Transverse colon (tissue), 3 donors: ENCODE results near the gene LHX2.

Experiments
- EP300 ChIP-seq: sonication (generic); formaldehyde crosslinking; IDR thresholded peaks from one replicate; pipeline ENCODE4 v1.6.1; 2017; ENCODE audit warnings: antibody characterized with exemption, low read depth
- POLR2A ChIP-seq: fragments of 450-650 bp; IDR thresholded peaks from one replicate; pipeline ENCODE4 v1.6.1; 2016; ENCODE audit warnings: antibody characterized with exemption, mild to moderate bottlenecking, moderate library complexity
- TF ChIP-seq, protein P1 (sequence below), 5 experiments: fragments of 200-600 bp in 3 of 5; fragments of 450-650 bp in 2 of 5; sonication (generic) in 3 of 5; IDR thresholded peaks; 1 replicate in 2 of 5; 2 replicates in 3 of 5; pipeline ENCODE4 v1.5.1; 2016 to 2017; ENCODE audit warnings: antibody characterized with exemption in 5 of 5, inconsistent platforms in 3 of 5, mild to moderate bottlenecking in 2 of 5, moderate library complexity in 1 of 5

DNA sequence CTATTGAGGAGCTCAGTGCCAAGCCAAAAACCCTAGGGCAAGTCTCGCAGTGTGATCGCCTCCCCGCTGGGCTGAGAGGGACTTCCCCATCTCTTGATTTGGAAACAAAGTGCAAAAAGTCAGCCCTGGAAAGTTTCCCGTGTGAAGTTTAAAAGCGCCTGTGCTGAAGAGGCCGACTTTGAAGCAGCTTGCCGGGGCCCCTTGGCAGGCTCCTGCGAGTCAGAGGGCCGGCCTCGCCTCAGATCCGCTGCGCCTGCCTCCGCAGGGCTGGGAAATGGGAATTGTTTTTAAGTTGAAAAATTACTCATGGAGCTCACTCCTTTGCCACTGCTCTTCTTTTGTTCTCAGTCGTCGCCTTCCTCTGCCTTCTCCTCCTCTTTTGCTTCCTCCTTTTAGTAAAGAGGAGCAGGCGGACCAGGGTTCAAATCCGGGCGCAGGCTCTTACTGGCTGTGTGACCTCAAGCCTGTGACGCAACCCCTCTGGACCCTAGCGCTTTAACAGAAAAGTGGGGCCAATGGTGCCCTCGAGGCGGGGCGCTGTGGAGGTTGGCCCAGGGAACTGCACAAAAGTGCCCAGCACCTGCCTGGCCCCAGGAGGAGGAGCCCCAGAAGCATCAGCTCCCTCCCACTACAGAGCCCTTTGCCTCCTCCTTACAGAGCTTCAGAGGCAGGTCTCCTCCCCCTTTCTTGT lies 14.7 kb upstream of the LHX2 start:
- TF ChIP-seq, protein P1, sequence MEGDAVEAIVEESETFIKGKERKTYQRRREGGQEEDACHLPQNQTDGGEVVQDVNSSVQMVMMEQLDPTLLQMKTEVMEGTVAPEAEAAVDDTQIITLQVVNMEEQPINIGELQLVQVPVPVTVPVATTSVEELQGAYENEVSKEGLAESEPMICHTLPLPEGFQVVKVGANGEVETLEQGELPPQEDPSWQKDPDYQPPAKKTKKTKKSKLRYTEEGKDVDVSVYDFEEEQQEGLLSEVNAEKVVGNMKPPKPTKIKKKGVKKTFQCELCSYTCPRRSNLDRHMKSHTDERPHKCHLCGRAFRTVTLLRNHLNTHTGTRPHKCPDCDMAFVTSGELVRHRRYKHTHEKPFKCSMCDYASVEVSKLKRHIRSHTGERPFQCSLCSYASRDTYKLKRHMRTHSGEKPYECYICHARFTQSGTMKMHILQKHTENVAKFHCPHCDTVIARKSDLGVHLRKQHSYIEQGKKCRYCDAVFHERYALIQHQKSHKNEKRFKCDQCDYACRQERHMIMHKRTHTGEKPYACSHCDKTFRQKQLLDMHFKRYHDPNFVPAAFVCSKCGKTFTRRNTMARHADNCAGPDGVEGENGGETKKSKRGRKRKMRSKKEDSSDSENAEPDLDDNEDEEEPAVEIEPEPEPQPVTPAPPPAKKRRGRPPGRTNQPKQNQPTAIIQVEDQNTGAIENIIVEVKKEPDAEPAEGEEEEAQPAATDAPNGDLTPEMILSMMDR (IDR thresholded peaks at IDR 0.05): no peak
- TF ChIP-seq EP300 (no peak), POLR2A (no peak)
